ENCODE results near the gene IL6ST. TPM values are rescaled to one million over a fixed set of nuclear protein-coding genes. Genes with fewer than 3 reads are reported as not detected.
A peak's percentile ranks its signal among the peaks of the same experiment; 100 is the strongest.
"Not testable (repeated sequence)": the region's sequence is repeated elsewhere in the genome, so short reads cannot be mapped to it uniquely, and the experiment has no call there.

IL6ST gene
- 181 TPM for total RNA-seq (2021; ENCODE audit: unreplicated experiment)
- 42.3 TPM for polyA plus RNA-seq (2012; ENCODE audit: insufficient read length)
- percentile 93 among the genes with signal in this experiment for Bru-seq, nascent RNA
- BruChase-seq, experiment 1, labeled RNA remaining after a 2-hour chase = percentile 94 among the genes with signal in this experiment
- BruChase-seq, experiment 2, labeled RNA remaining after a 6-hour chase = percentile 98 among the genes with signal in this experiment
- long read RNA-seq, full-length matches to known transcripts = 101 of 156 reads
- long read RNA-seq, partial matches to known transcripts = 8 of 156 reads
- long read RNA-seq, other reads (novel, unspliced or antisense) = 47 of 156 reads

GRCh38 chr5:55994495-55994997 lies at the start of gene IL6ST:
IL6ST (minus strand) TSS chr5:55994963; CDS start chr5:55976278, 18,685 bp downstream.
- H3K36me3 ChIP-seq (ENCODE audit: control insufficient read depth, insufficient read depth, low read length) = no peaks in the 10 kb centered on the region; the same call in 1 of the 2 replicates
- TF ChIP-seq SIN3A (IDR thresholded peaks at IDR 0.05; ENCODE audit: borderline replicate concordance, insufficient read depth, low read depth, low read length) (peak; percentile 79; the same call in 1 of the 2 replicates), POLR2AphosphoS5 (IDR thresholded peaks at IDR 0.05; ENCODE audit: low read depth, low read length) (peak; percentile 66), TCF7L2 (IDR thresholded peaks at IDR 0.05; ENCODE audit: low read depth, low read length) (no peak)
- CTCF ChIA-PET = interaction anchor here (0.5 kb wide), 1 partner anchor 957 kb away, joined by 4 read pairs; no protein-coding TSS in a partner anchor
- peak; percentile 82 for ATAC-seq
- peak within 1 kb of the TSS; percentile 98 for H3K27ac ChIP-seq (ENCODE audit: low read length)
- intact Hi-C loops (cut with micrococcal nuclease; ENCODE audit: unreplicated experiment) (loop anchor here (10.0 kb wide), 1 partner anchor 210 kb away; no protein-coding TSS in a partner anchor), in situ Hi-C loops (cut with HindIII; ENCODE audit: low pct_unique_long_range_greater_than_20kb, low sequenced_read_pairs) (no loop called here)
- H3K4me3 ChIP-seq (ENCODE audit: low read depth in 2 of 2, low read length in 2 of 2) = peak within 1 kb of the TSS; percentile 92 to 96
- no peaks in the 10 kb centered on the region for H3K9me3 ChIP-seq (ENCODE audit: control insufficient read depth, insufficient read depth, low read depth, low read length)
- no peak for DNase-seq (ENCODE audit: low read depth, low spot score)
- POLR2A ChIA-PET = no interaction called here
- H3K27me3 ChIP-seq (ENCODE audit: control insufficient read depth, insufficient read depth, low read length) = no peaks in the 10 kb centered on the region
- peaks cover 37% of the 10 kb centered on the region for H3K4me1 ChIP-seq (ENCODE audit: control insufficient read depth, insufficient read depth, low read length)
- BruUV-seq (replicated peaks) = no TSS peak

GRCh38 chr5:56039985-56040384 lies 45.2 kb upstream of the IL6ST start:
- Histone ChIP-seq H3K27me3 (ENCODE audit: control insufficient read depth, insufficient read depth, low read length) (no peaks in the 10 kb centered on the region), H3K36me3 (ENCODE audit: control insufficient read depth, insufficient read depth, low read length) (no peaks in the 10 kb centered on the region), H3K4me1 (ENCODE audit: control insufficient read depth, insufficient read depth, low read length) (no peaks in the 10 kb centered on the region), H3K9me3 (ENCODE audit: control insufficient read depth, insufficient read depth, low read depth, low read length) (no peaks in the 10 kb centered on the region), H3K27ac (ENCODE audit: low read length) (no peak overlapping the region), H3K4me3 (ENCODE audit: low read depth in 2 of 2, low read length in 2 of 2) (no peak overlapping the region)
- ATAC-seq = no peak
- TF ChIP-seq TCF7L2 (IDR thresholded peaks at IDR 0.05; ENCODE audit: low read depth, low read length) (no peak), POLR2AphosphoS5 (IDR thresholded peaks at IDR 0.05; ENCODE audit: low read depth, low read length) (no peak), SIN3A (IDR thresholded peaks at IDR 0.05; ENCODE audit: borderline replicate concordance, insufficient read depth, low read depth, low read length) (no peak), REST (IDR thresholded peaks at IDR 0.05; ENCODE audit: insufficient read depth in 1 of 2, low read depth in 2 of 2, low read length in 1 of 2) (no peak), CTCF (IDR thresholded peaks at IDR 0.05) (no peak)
- no TSS peak for BruUV-seq (replicated peaks)
- ChIA-PET CTCF (no interaction called here), POLR2A (no interaction called here)
- in situ Hi-C loops (cut with HindIII; ENCODE audit: low pct_unique_long_range_greater_than_20kb, low sequenced_read_pairs) (no loop called here), intact Hi-C loops (cut with micrococcal nuclease; ENCODE audit: unreplicated experiment) (no loop called here)
- DNase-seq (ENCODE audit: low read depth, low spot score) = no peak

GRCh38 chr5:56038206-56038605 lies 43.4 kb upstream of the IL6ST start:
- H3K9me3 ChIP-seq (ENCODE audit: control insufficient read depth, insufficient read depth, low read depth, low read length); H3K4me3 ChIP-seq (ENCODE audit: low read depth in 2 of 2, low read length in 2 of 2); H3K4me1 ChIP-seq (ENCODE audit: control insufficient read depth, insufficient read depth, low read length); BruUV-seq (replicated peaks); H3K36me3 ChIP-seq (ENCODE audit: control insufficient read depth, insufficient read depth, low read length); DNase-seq (ENCODE audit: low read depth, low spot score); H3K27ac ChIP-seq (ENCODE audit: low read length); in situ Hi-C loops (cut with HindIII; ENCODE audit: low pct_unique_long_range_greater_than_20kb, low sequenced_read_pairs); H3K27me3 ChIP-seq (ENCODE audit: control insufficient read depth, insufficient read depth, low read length); intact Hi-C loops (cut with micrococcal nuclease; ENCODE audit: unreplicated experiment); ATAC-seq; POLR2A ChIA-PET; CTCF ChIA-PET: not testable (repeated sequence)

All from Panc1 (cell line).